Stimulated activated CD8-positive, alpha-beta memory T cell treated with anti-CD3 and anti-CD28 coated beads, Interleukin-12 subunit alpha, Interleukin-12 subunit beta, amount 100 ng/mL, for 4 hours (primary cell): ENCODE data around the gene RNF31.
A peak's percentile ranks its signal among the peaks of the same experiment; 100 is the strongest.

Experiments used
- DNase-seq: peaks from one replicate; pipeline ENCODE4 v3.0.0-alpha.2; 2020; ENCODE audit warnings: low read depth

RNF31 gene

DNA sequence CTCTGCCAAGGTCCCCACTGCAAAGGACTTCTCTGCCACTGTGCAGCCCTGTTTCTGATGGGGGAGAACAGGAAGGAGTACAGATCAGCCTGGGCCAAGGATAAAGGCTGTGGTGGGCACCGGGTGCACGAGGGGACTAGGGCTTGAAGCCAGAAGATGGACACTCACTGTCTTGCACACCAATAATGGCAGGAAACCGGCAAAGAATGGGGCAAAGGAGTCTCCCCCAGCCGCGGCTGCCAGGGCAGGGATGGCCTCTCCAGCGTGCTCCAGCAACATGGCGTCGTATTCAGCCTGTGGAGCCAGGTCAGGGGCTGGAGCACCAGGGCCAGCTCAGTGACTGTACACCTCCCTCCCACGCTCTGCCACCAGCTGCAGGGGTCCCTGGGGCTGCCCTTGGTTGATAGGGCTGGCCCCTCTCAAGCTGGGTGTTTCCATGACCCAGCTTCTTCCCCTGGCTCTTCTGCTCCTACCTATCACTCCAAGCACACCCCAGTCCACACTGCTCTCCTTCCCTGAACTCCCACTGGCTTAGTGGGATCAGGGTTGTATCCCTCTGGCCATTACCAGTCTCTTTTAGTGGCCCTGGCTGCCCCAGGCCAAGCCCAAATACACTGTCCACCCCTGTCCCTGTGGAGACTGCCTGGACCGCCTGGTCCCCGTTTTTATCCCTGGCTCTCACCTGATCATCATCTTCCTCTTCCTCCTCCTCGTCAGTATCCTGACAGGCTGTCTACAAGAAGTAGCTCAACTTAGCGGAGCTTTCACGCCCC, 35.0 kb downstream of the RNF31 start:
- DNase-seq = no peak

DNA sequence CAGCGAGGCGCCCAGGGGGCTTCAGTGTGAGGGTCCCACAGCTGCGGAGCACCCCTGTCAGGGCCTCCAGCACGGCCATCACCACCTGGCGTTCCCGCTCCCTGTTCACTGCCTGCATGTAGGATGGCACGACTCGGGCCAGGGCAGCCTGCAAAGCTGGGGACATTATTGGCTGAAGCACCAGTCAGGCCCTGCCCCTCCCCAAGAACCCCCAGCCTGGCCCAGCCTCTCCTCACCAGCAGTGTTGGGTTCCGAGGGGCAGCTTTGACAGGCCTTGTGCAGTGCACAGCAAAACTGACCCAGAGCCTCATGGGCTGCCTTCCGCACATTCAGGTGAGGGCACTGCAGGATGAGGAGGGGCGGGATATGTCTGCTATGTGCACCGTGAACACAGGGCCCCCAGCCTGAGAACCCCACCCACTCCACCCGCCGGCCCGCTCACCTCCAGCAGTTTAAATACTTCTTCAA, 35.8 kb downstream of the RNF31 start:
- no peak for DNase-seq

DNA sequence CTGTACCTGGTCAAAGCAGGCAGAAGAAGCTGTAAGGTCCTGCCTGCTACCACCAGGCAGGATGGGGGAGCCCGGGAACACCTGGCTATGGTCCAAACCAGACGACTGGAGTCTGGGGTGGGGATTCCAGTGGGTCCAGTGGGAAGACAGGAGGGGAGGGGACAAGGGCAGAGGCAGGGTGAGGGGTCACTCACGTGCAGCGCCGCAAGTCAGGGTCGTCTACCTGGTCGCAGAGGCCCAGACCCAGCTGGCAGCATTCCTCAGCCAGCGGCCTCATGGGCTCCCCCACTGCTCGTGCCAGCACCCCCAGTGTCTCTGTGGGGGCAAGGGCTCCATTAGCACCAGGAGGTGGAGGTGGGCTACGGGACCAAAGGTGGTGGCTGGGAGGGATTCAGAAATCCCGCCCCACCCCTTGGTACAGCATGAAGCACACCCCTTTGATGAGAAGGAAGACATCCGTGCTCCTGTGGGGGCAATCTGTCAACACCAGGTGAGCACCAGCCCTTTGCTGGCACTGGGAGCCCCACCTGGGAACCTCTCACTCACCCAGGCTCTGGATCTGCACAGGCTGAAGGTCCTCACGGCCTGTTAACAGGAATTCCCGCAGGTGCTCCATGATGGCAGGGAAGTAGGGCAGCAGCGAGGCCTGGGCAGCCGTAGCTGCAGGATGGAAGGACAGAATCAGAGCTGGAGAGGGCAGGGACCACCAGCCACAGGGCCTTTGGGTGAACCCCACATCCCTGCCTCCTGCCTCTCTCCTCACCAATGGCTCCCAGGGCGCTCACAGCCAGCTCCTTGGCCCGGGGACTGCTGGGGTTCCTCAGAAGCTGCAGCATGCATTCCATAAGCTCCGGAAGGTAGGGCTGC, 37.0 kb downstream of the RNF31 start:
- DNase-seq = no peak

DNA sequence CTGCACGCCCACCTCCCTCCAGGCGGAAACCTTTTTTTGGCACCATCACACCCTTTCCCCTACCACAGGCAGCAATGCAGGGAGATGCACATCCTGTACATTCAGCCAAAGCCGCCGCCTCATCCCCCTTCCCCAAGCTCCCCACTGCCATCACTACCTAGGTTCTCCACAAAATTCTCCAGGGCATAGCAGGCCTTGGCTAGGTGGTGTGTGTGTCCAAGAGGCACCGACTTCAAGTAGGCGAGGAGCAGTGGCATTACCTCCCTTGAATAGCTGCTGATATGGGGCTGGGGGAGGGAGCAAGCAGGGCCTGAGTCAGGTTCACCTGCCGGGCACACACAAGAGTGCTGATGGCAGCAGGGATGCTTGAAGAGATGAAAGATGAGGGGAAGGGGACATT, 37.7 kb downstream of the RNF31 start:
- DNase-seq = no peak

DNA sequence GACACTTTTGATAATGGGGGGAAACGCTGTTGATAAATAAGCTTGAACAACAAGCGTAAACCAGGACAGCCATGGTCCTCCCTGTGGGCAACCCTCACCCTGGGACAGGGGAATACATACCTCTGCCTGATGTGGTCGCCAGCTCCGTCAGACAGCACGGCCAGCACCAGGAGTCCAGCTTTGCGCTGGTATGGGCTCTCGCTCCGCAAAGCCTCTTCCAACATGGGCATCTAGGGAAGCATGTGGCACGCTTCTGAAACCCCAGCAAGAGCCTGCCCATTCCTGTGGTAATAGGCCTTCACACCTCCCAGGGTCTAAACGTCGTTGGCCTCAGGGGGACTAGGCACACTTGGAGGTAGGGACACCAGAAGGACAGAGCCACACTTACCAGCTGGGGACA, 38.4 kb downstream of the RNF31 start:
- DNase-seq = no peak

DNA sequence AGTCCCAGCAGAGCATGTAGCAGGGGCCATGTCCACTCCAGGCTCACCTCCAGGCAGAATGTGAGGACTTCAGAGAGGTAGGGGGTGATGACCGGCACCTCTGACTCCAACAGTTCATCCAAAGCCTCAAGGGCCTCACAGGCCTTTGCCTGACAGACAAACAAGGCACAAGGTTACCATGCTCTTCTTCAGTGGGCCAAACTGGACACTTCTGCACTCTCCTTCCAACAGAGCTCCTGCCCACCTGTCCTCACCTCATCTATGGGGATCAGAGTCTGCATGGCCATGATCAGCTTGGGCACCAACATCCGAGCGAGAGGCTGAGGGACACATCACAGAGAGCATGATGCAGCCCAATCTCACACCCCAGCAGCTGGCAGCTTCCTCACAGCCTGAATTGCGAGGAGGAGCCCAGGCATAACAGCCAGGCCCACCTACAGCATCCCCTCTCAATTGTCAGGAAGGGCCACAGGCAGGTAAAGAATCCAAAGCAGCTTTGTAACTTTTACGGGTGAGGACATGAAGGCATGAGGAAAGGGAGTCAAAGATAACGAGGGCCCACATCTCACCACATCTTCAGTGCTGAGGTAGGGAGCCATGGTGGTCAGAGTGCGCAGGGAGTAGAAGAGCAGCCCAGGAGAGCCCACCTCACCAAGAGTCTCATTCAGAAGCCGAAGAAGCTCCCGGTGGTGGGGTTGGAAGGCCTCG, 39.7 kb downstream of the RNF31 start:
- no peak for DNase-seq

DNA sequence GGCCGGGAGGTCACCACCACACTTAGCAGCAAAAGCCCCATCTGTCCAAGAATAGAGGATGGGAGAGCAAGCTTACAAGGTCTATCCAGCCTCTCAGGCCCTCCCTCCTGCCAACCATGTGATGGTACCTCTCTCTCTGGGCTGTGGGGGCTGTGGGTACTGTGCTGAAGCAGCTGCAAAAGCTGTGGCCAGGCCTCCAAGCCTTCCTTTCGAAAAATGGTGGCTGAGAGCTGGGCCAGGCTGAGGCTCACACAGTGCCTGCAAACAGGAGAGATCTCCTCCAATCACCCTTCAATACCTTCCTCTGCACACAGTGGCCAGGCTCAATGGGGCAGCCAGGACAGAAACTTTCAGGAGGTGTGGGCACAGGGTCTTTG, 40.2 kb downstream of the RNF31 start:
- no peak for DNase-seq

DNA sequence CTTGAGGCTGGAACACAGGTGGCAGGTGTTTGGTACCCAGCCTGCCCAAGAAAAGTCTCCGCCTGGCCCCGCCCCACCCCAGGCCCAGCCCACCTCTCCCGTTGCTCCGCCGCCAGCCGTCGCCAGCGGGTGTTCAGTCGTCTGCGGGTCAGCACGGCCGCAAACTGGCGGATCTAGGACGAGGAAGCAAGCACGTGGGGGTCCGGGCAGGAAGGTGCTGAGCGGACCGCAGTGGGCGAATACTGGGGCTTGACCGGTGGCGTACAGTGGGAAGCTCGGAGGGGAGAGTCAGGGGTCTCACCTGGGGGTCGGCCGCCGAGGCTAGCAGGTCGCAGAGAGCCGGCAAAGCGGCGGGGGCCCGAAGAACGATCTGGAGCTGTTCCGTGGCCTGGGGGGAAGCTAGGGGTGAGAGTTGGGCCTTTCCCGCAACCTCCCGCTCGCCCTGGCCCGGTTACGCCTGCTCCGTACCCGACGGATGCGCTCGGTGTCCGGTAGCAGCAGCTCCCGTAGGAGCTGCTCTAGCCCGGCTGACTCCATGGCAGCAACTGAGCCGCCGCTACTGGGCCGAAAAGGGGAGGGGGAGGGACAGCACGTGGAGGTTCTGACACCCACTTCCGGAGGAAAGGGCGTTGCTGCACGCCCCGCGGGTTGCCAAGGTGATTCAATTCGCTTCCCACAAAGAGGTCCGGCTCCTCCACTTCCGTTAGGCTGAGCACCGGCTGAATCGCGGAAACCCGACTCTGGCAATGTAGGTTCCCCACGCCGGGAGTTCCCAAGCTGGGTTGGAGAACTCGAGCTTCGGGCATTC, 41.2 kb downstream of the RNF31 start, which contains the start of gene IPO4:
TSS of gene IPO4 (minus strand) at position 566 of the 808 bp plus-strand sequence. CDS start at position 537, 29 bp downstream.
- peak; percentile 90 for DNase-seq

DNA sequence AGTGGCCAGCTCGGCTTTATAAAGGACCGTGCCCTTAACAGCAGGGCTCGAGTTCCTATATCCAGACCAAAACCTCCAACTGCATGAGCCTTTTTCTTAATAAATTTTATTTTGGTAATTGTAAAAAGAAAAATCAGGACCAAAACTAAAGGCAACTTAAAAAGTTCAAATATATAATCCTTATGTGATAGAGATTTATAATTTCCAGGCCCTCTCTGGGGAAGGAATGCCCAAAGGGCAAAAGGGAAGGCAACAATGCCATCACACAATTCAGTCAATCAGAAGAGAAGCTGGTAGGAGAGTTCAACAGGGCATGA, 41.7 kb downstream of the RNF31 start:
- DNase-seq = no peak

DNA sequence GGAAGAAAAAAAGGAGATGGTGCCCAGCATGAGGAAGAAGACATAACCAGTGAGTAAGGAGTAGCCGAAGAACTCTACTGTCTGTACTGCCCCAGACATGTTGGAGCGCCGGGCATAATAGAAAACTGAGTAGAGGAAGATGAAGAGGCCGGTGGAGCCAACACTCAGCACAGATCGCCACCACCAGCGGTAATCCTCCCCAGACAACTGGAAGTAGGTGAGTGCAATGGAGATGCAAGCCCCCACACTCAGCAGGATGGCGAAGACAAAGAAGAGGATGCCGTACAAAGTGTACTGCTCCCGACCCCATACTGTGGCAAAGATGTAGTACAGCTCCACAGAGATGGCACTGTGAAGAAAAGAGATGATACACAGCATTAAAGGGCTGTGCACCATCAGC, 42.2 kb downstream of the RNF31 start:
- DNase-seq = no peak

DNA sequence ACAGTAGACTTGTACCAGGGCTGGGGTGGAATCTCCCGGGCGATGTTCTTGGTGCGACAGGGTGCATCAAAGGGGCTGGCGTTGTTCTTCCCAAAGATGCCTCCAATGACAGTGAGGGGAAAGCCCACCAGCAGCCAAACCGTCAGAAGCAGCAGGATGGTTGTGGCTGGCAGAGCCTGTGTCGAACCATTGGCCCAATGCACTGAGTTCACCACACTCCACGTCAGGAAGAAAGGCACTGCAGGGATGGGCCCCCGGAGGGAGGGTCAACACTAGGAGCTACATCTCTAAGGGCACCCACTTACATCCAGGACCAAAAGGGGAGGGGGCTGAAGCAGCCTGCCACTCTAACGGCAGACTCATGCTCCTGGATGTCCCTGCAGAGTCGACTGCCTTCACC, 43.1 kb downstream of the RNF31 start:
- no peak for DNase-seq

DNA sequence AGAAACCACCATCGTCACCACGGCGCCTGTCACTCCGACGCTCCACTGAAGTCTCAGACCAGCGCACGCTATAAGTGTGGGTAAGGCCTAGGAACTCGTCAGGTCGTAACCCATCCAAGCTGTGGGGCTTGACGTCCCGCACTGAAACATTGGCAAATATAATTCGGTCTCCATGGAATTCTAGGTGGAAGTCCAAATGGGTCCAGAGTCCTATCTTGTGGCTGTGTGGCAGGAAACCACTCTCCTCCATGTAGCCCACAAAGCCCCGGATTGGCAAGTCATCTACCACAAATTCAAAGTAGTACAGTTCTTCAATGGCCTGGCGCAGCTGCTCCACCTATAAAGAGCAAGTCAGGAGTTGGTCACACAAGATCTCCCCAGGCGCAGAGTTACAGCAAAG, 45.6 kb downstream of the RNF31 start:
- no peak for DNase-seq

DNA sequence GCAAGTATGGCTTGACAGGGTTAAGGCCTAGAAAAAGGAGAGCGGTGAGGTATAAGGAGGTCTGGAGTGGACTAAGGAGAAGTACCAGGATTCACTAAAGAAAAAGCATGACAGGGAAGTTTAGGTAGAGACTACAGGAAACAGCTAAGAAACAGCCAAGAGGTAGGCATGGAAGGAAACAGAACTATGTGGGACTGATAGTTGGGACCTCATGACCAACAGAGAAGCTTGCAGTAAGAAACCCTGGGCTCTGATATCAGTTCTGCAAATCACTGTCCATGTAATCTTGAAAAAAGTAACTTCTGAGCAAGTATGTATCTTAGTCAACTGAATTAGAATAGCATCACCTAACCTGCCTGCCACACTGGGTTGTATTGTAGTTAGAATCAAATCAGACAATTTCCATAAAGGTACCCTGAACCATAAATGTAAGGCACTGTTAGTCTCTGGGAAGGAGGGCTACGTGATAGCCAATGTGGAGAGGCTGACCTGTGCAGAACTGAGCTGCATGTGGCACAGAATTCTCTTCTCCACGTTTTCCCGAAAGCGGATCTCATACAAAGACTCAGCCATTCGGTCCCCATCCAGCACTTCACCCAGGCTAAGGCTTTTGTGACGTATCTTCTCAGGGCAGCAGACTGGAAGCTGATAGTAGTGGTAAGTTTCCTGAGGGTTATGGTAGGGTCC, 47.0 kb downstream of the RNF31 start:
- no peak for DNase-seq

DNA sequence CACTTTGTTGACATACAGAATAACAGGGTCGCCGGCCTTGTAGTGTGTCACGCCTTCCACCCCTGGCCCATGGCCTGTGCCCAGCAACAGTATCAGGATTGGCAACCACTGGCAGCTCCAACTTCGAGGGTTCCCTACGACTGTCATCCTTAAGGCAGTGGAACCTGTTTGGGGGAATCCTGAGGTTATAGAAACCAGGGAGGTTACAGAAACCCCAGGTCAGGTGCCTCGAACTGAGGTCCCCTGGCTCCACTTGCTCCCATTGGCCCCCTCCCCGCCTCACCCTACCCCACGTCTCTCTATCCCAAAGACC, 47.5 kb downstream of the RNF31 start:
- DNase-seq = no peak

DNA sequence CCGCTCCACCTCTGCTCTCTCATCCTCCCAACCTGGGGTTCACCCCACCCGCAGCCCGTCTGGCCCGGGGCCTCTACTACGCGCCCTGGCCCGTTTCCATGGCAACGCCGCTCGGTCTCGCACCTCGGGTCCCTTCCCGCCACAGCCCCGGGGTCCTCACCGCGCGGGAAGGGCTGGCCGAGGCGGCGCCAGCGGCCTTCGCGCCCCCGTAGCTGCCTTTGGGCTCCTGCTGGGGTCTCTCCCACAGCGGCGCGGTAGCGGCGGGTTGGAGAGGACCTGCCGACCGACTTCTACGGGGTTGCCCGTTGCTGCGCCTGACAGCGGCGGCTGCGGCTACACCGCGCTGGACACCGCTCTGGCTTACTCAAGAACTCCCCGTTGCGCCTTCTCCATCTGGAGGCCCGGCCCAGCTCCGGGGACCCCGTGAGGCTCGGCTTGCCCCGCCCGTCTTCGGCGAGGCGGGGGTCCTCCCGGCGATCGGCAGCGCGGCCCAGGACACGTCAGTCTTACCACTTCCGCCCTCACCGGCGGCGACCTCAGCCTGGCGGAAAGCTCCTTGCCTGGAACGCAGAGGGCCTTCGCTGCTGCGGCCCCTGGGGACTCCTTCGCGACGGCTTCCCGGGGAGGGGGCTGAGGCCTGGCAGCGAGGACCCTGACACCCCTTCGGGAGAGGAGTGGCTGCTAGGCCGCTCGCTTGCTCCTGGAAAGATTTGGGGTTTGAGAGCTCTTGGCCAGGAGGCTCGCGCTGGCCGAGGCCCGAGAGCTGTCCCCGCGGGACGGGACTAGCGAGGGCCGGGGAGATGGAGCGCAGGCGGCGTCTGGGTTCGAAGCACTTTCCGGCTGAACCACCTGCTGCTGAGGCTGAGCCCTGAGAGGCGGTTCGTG, 48.1 kb downstream of the RNF31 start, which contains the start of gene TM9SF1:
TSS of gene TM9SF1 (minus strand) at position 256 of the 885 bp plus-strand sequence. CDS start 422 bp downstream, outside the sequence.
- peak; percentile 83 for DNase-seq

DNA sequence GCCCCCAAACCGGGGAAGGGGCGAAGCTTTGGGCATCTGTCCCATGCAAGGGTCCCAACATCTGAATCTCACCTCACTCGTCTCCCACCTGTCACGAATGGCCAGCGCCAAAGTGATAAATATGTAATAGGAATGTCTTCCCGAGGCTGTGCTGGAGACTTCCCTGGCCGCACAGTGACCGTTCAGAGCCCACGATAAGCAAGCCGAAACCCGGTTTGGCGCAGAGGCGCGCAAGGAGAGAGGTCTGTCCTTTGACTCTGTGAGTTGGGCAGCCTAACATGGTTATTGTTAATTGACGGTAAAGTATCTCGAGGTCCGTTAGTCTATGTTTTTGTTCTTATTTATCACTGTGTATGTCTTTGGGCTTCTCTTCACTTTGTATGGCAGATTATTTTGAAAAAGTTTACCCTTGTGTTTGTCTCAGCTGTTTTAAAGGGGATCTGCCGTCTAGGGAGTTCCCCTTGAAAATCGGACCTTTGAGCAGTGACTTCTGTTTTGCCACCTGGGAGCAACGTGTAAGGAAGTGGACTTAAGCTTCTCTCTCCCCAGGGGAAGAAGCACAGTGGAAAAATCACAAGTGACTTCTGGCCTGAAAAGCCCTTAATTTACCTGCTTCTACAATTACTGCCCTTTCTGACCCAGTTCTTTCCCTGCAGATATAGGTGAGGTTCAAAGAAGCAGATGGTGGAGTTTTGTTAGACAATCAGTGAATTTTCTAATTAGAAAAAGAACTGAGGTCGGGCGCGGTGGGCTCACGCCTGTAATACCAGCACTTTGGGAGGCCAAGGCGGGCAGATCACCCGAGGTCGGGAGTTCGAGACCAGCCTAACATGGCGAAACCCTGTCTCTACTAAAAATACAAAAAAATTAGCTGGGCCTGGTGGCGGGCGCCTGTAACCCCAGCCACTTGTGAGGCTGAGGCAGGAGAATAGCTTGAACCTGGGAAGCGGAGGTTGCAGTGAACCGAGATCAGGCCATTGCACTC, 49.1 kb downstream of the RNF31 start:
- DNase-seq = no peak

DNA sequence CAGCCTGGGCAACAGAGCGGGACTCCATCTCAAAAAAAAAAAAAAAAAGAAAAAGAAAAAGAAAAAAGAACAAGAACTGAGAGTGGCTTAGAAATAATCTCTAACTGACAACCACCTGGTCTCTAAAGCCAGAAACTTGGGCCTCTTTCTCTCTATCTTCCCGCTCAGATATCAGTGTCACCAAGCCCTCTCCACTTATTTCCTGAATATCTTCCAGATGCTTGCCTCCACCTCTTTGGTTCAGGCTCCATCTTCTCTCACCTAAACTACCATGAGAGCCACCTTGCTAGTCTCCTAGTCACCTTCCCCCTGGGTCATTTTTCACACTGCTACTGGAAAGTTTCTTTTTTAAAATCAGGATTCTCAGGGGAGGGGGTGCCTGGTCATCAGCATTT, 49.8 kb downstream of the RNF31 start:
- DNase-seq = no peak

DNA sequence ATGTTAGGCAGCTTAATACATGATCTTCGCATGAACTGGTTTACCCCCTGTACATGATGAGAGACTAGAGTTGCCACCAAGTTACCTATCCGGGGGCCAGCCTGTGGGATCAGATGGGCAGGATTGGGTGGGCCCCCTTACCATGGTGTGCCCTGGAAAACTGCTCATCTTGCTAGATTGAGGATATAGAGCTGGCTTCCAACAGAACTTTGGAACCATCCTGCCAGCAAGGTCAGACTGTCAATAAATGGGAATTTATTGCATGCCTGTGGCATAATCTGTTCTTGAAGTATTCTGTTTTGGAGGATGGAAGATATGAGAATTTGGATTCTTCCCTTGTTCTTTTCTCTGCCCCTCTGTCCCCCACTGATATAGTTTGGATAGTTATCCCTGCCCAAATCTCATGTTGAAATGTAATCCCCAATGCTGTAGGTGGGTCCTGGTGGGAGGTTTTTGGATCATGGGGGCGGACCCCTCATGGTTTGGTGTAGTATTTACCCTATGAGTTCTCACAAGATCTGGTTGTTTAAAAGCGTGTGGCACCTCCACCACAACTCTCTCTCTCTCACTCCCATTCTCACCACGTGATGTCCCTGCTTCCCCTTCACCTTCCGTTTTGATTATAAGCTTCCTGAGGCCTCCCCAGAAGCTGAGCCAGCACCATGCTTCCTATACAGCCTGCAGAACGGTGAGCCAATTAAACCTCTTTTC, 51.7 kb downstream of the RNF31 start:
- no peak for DNase-seq
